GM12878 (cell line): ENCODE results near the gene TPRG1. TPM values are rescaled to one million over a fixed set of nuclear protein-coding genes. Genes with fewer than 3 reads are reported as not detected.

ENCODE experiments used
- ATAC-seq: fragments of 200-7000 bp; cut with Tn5 transposase; 3 replicates; pipeline ENCODE4 v1.9.1; 2020; ENCODE audit warnings: mild to moderate bottlenecking, moderate library complexity
- BruUV-seq: library from RNA; stranded (reverse); fragments of 400-500 nt; replicated peaks from 2 replicates; lab custom pipeline; 2021; lab: Mats Ljungman, UMichigan
- CTCF ChIA-PET: fragments of 300-600 bp; sonication (Branson Sonifier 250); formaldehyde crosslinking; extraction: SDS; loops from one replicate; lab custom pipeline; 2021; ENCODE audit warnings: inconsistent platforms; lab: Yijun Ruan, JAX
- POLR2A ChIA-PET: fragments of 350-600 bp; formaldehyde crosslinking; extraction: SDS; loops from one replicate; lab custom pipeline; 2021; ENCODE audit warnings: inconsistent platforms; lab: Charles Lee
- RAD21 ChIA-PET: fragments of 300-600 bp; sonication (Branson Sonifier 250); formaldehyde crosslinking; loops from one replicate; lab custom pipeline; 2023; ENCODE audit warnings: antibody characterized with exemption; ENCODE audit not compliant: unreplicated experiment; lab: Charles Lee
- SMC1A ChIA-PET: fragments of 300-600 bp; sonication (Branson Sonifier 250); formaldehyde crosslinking; loops from one replicate; lab custom pipeline; 2023; ENCODE audit not compliant: unreplicated experiment, uncharacterized antibody; lab: Charles Lee
- DNase-seq: peaks from one replicate; pipeline ENCODE4 v3.0.0-alpha.2; 2011; ENCODE audit warnings: low read depth, low spot score
- FAIRE-seq: peaks from 3 replicates; lab custom pipeline; 2011; peaks lifted over from hg19 to GRCh38; lab: Jason Lieb, UNC
- H2AFZ ChIP-seq: 2 replicates; pipeline ENCODE4 v1.6.0; 2011; ENCODE audit warnings: low read depth, low read length, control low read depth; ENCODE audit not compliant: control insufficient read depth
- H3K27ac ChIP-seq: 2 replicates; pipeline ENCODE4 v1.5.1; 2011; ENCODE audit warnings: control low read depth; ENCODE audit not compliant: control insufficient read depth, insufficient read depth
- H3K27me3 ChIP-seq, 2 experiments: replicated peaks in 1 of 2; 2 replicates each; pipeline versions ENCODE4 v1.6.0 to v1.6.1; 2011; ENCODE audit warnings: low read length in 1 of 2; ENCODE audit not compliant: control insufficient read depth in 2 of 2, insufficient read depth in 2 of 2
- H3K36me3 ChIP-seq, 2 experiments: 2 replicates each; pipeline ENCODE4 v1.5.1; 2011; ENCODE audit warnings: low read length in 1 of 2; ENCODE audit not compliant: control insufficient read depth in 2 of 2, insufficient read depth in 2 of 2
- H3K4me1 ChIP-seq: 2 replicates; pipeline ENCODE4 v1.6.1; 2011; ENCODE audit warnings: mild to moderate bottlenecking, low read length, moderate library complexity, mixed read lengths; ENCODE audit not compliant: control insufficient read depth, insufficient read depth
- H3K4me2 ChIP-seq: 2 replicates; pipeline ENCODE4 v1.6.0; 2011; ENCODE audit warnings: control low read depth; ENCODE audit not compliant: control insufficient read depth, insufficient read depth
- H3K4me3 ChIP-seq: fragments of 200-600 bp; sonication (generic); 2 replicates; pipeline ENCODE4 v1.5.1; 2016
- H3K79me2 ChIP-seq: 2 replicates; pipeline ENCODE4 v1.6.0; 2011; ENCODE audit warnings: low read length; ENCODE audit not compliant: control insufficient read depth, insufficient read depth
- H3K9ac ChIP-seq: 2 replicates; pipeline ENCODE4 v1.8.0; 2011; ENCODE audit warnings: low read length, control low read depth, mixed read lengths; ENCODE audit not compliant: control insufficient read depth, insufficient read depth
- H3K9me3 ChIP-seq: replicated peaks from 3 replicates; pipeline ENCODE4 v1.5.1; 2011; ENCODE audit warnings: mild to moderate bottlenecking, low read length; ENCODE audit not compliant: control insufficient read depth, insufficient read depth
- H4K20me1 ChIP-seq: 2 replicates; pipeline ENCODE4 v1.6.0; 2011; ENCODE audit not compliant: control insufficient read depth, insufficient read depth
- ATF3 ChIP-seq: IDR thresholded peaks from 2 replicates; pipeline ENCODE4 v1.6.1; 2011; ENCODE audit warnings: low read depth, mild to moderate bottlenecking, low read length, moderate library complexity, borderline replicate concordance; ENCODE audit errors: extremely low read depth
- BCL3 ChIP-seq: IDR thresholded peaks from 2 replicates; pipeline ENCODE4 v1.6.1; 2011; ENCODE audit warnings: borderline replicate concordance, low read depth, mild to moderate bottlenecking, moderate library complexity, low read length; ENCODE audit not compliant: insufficient read depth, poor library complexity, severe bottlenecking
- BHLHE40 ChIP-seq, 2 experiments: fragments of 450-650 bp in 1 of 2; IDR thresholded peaks; 2 replicates each; pipeline ENCODE4 v1.6.1; 2011 to 2017; ENCODE audit warnings: low read depth in 2 of 2, borderline replicate concordance in 1 of 2, improper control_type of control experiment in 1 of 2, low read length in 1 of 2, mild to moderate bottlenecking in 1 of 2
- MEF2A ChIP-seq: IDR thresholded peaks from 2 replicates; pipeline ENCODE4 v1.6.1; 2011; ENCODE audit warnings: low read depth, mild to moderate bottlenecking, low read length, moderate library complexity; ENCODE audit not compliant: insufficient read depth
- MLLT1 ChIP-seq: fragments of 450-650 bp; IDR thresholded peaks from 2 replicates; pipeline ENCODE4 v1.6.1; 2016; ENCODE audit warnings: mild to moderate bottlenecking
- NFIC ChIP-seq: IDR thresholded peaks from 2 replicates; pipeline ENCODE4 v1.6.1; 2012; ENCODE audit warnings: low read depth, mild to moderate bottlenecking, inconsistent platforms, low read length, moderate library complexity
- NR2F1 ChIP-seq: fragments of 450-650 bp; conservative IDR thresholded peaks from 2 replicates; pipeline ENCODE4 v1.6.1; 2017; ENCODE audit warnings: mild to moderate bottlenecking
- PAX8 ChIP-seq: fragments of 450-650 bp; IDR thresholded peaks from 2 replicates; pipeline ENCODE4 v1.6.1; 2017; ENCODE audit warnings: mild to moderate bottlenecking, moderate library complexity
- PBX3 ChIP-seq: IDR thresholded peaks from 2 replicates; pipeline ENCODE4 v1.6.1; 2011; ENCODE audit warnings: mild to moderate bottlenecking, low read depth, low read length, moderate library complexity; ENCODE audit not compliant: insufficient replicate concordance
- SP1 ChIP-seq: IDR thresholded peaks from one replicate; pipeline ENCODE4 v1.6.1; 2011; ENCODE audit warnings: low read depth, low read length
- ZNF592 ChIP-seq: fragments of 450-650 bp; IDR thresholded peaks from 2 replicates; pipeline ENCODE4 v1.6.1; 2017; ENCODE audit warnings: mild to moderate bottlenecking, moderate library complexity
- WGBS: methylation state at CpG from one replicate; pipeline ENCODE4 v1.1.6; 2016; ENCODE audit warnings: low lambda C conversion rate; ENCODE audit not compliant: insufficient replicate concordance, insufficient coverage; ENCODE audit errors: missing lambda C conversion rate; 5-methylcytosine and 5-hydroxymethylcytosine counted together
- in situ Hi-C: fragments of 300-500 bp; cut with MboI; formaldehyde crosslinking; loops from 9 replicates; pipeline ENCODE4 v1.14.3; 2018; ENCODE audit warnings: mixed read lengths
- intact Hi-C: fragments of 100-400 bp; cut with micrococcal nuclease; formaldehyde crosslinking; loops from one replicate; pipeline ENCODE4 v1.14.2; 2022; ENCODE audit not compliant: unreplicated experiment
- polyA plus RNA-seq, 11 experiments: library from polyadenylated mRNA; depleted of rRNA in 4 of 11; unstranded in 6 of 11; stranded (reverse) in 5 of 11; fragments of >200 nt; fragmentation: Nextera tagmentation in 4 of 11; fragmentation: Illumina TruSeq in 1 of 11; extraction: Ambion mirVana in 4 of 11; extraction: Trizol in 1 of 11; gene quantifications; 1 replicate in 1 of 11; 2 replicates in 10 of 11; pipeline versions ENCODE4 v1.2.1 to v1.2.3, GENCODE V29; 2011 to 2016; ENCODE audit warnings: inconsistent platforms in 2 of 11, missing spikeins in 2 of 11, low read depth in 1 of 11
- total RNA-seq, 4 experiments: library from RNA; depleted of rRNA in 3 of 4; stranded (reverse); fragments of >200 nt in 3 of 4; fragmentation: Illumina TruSeq in 1 of 4; extraction: Trizol in 1 of 4; gene quantifications; 2 replicates each; pipeline versions ENCODE4 v1.2.1 to v1.2.3, GENCODE V29; 2013 to 2021

TPRG1 gene
- total and polyA plus RNA-seq, 10 of the 15 experiments (the other 5 are each of a cell fraction or from before 2014, with no cell fraction given): 0.26 to 30.7 (median 3.6) TPM

- ChIA-PET SMC1A (no interaction called here), CTCF (interaction anchor here (0.7 kb wide), 1 partner anchor 38 kb away, joined by 3 read pairs; no protein-coding TSS in a partner anchor), RAD21 (no interaction called here), POLR2A (no interaction called here)
- FAIRE-seq (no peak), ATAC-seq (no peak), DNase-seq (no peak)
- no peak overlapping the region for H3K9ac ChIP-seq
- WGBS: 23% methylated on average over 4 of the region's 4 CpGs
- intact Hi-C loops (no loop called here), in situ Hi-C loops (no loop called here)
- no peaks in the 10 kb centered on the region for H4K20me1 ChIP-seq
- no peak overlapping the region for H2AFZ ChIP-seq
- no peaks in the 10 kb centered on the region for H3K79me2 ChIP-seq
- TF ChIP-seq PAX8: no peak
- TF ChIP-seq ZNF592: no peak
- no peak for TF ChIP-seq SP1
- no peak for TF ChIP-seq MEF2A
- TF ChIP-seq PBX3: no peak
- TF ChIP-seq MLLT1: no peak
- TF ChIP-seq BHLHE40 (IDR thresholded peaks at IDR 0.05; ENCODE audit: borderline replicate concordance in 1 of 2, low read depth in 2 of 2, low read length in 1 of 2): no peak
- TF ChIP-seq BCL3: no peak
- TF ChIP-seq ATF3: no peak
- TF ChIP-seq NFIC: no peak
- no peak for TF ChIP-seq NR2F1
- H3K27me3 ChIP-seq: no peaks in the 10 kb centered on the region
- H3K4me2 ChIP-seq: no peak overlapping the region
- no peak overlapping the region for H3K27ac ChIP-seq
- no TSS peak for BruUV-seq
- no peaks in the 10 kb centered on the region for H3K36me3 ChIP-seq
- H3K4me3 ChIP-seq: no peak overlapping the region
- H3K4me1 ChIP-seq: no peaks in the 10 kb centered on the region
- no peaks in the 10 kb centered on the region for H3K9me3 ChIP-seq
Measured at GRCh38 chr3:189186101-189186500, 14.3 kb downstream of the TPRG1 start.
